NCI-H1417 treated with DMSO at 0.1 percent for 48 hours (cell line): ENCODE measurements around the gene MEIS1.
"Not testable (repeated sequence)": the region's sequence is repeated elsewhere in the genome, so short reads cannot be mapped to it uniquely, and the experiment has no call there.

ENCODE experiments used
- DNase-seq: peaks from one replicate; lab custom pipeline; 2025; lab: John Stamatoyannopoulos, UW

MEIS1 gene

DNA sequence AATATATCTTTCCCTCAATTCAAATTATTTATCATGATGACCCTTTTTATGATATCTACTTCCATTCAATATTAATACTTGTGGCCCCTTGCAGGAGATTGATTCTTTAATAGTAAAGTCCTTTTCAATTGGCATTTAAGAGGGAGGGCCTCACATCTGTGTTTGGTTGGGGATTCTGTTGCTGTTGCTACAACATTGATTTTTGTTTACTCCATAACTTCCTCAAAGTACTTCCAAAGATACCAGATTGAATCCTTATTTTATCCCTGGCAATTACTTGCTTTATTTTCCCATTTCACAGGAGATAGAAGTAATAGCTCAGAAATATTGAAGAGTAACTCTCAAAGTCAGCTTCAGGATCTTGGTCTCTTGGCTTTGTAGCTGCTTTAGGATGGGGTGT, 32.8 kb downstream of the MEIS1 start:
- DNase-seq: no peak

- no peak for DNase-seq
Measured at GRCh38 chr2:66469214-66469902, 34.4 kb downstream of the MEIS1 start.

DNA sequence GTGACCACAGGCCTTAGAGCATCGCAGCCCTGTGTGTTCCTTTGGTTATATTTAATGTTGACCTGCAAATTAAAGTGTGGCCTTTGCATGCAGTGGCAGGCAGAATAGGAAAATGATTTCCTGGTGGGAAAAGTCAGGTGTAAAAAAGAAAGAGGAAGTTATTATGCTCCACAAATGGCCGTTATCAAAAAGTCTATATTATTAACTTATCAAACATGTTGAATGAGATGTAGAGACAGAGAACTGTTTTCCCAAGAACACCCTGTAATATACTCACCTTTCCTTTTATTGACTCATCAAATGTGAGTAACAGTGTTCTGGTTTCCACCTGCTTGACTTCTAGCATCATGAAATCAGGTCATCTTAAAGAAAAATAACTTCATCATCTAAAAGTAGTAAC, 35.3 kb downstream of the MEIS1 start:
- no peak for DNase-seq

- DNase-seq: no peak
Measured at GRCh38 chr2:66472225-66472843, 37.4 kb downstream of the MEIS1 start.

DNA sequence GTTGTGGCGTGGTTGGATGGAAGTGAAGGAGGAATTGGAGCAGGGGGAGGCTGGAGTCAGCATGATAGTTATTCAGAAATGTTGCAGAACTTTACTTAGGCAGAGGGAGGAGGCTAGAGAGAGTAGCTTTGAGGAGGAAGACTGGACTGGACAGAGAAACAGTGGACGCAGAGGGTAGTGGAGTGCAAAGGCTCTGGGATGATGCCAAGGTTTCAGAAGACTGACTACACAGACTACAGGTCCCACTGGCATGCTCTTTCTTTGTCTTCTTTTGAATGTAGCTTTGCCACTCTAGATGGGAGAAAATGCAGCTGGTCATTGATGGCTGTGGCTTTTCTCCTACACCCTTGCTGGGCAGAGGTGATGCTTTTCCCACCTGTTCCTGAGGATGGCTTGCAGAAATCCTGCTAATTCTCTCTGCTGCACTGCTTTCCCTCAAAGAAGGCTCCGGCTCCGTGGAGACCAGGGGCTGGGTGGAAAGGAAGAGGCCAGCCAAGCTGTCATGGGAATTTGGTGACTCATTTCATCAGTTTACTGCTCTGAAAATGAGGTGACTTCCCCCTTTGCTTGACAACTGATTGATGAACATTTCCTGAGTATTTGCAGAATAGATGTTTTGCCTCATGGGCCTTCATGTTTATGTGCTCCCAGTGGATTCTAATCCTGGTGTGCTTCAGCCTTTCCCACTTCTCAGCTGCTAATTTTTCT, 42.4 kb downstream of the MEIS1 start:
- no peak for DNase-seq

DNA sequence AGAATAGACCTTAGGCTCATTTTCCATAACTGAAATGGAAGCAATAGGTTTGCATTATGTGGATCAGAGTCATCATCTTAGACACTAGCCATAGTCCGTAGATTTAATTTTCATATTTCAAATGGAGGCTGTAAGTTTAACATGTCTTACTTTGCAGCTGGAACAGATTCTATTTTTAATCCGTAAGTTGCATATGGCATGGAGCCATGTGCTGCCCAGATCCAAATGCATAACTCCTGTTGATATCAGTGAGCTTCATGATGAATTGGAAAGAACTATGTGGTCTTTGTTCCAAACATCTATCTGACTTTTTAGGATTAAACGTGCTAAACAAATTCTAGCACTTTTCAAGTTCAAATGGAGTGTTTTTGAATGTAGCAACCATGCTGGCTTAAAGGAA, 43.4 kb downstream of the MEIS1 start:
- DNase-seq: no peak

DNA sequence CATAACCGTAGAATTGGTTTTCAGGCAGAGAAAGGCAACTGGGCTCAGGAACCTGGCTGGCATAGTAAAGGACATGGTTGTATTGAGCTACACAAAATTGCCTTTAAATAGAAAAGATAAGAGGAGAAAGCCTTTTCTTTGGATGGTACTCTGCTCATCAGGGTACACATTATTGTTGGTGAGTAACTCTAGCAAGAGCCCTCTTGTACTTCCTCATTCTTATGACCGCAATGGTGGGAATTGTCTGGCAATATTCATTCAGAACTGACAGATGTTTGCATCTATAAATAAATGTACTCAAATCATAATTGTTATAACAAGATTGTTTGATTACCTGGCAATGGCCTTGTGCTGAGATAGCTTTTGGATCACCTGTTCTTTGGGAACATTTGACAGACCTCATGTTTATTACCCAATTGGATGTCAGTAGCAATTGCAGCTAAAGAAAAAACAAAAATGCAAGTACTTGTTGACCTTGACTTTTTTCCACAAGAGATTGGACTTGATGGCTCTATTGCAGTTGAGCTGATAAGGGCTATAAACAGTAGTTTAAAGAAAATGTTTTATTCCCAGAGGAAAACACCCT, 43.9 kb downstream of the MEIS1 start:
- no peak for DNase-seq

- DNase-seq: no peak
Measured at GRCh38 chr2:66481100-66481549, 46.2 kb downstream of the MEIS1 start.

GRCh38 chr2:66485252-66485651, 50.3 kb downstream of the MEIS1 start:
- DNase-seq: not testable (repeated sequence)

GRCh38 chr2:66488946-66489345, 54.0 kb downstream of the MEIS1 start:
- peak; percentile 76 for DNase-seq

DNA sequence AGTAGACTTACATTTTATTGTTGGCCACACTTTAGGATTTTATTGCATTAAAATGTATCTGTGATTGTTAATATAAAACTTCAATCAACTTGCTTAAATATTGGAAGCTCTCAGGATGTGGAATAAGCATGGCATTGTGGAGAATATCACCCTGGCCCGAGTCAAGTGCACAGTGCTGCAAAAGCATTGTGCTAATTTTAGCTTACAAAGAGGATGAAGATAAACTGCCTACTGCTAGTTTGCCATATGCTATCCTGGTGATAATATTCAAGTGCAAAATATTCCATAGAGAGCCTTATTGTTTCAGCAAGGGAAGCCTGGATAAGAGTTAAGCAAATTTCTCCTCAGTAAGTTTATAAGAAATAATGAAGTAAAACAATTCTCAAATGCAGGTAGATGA, 54.5 kb downstream of the MEIS1 start:
- peak; percentile 76 for DNase-seq

DNA sequence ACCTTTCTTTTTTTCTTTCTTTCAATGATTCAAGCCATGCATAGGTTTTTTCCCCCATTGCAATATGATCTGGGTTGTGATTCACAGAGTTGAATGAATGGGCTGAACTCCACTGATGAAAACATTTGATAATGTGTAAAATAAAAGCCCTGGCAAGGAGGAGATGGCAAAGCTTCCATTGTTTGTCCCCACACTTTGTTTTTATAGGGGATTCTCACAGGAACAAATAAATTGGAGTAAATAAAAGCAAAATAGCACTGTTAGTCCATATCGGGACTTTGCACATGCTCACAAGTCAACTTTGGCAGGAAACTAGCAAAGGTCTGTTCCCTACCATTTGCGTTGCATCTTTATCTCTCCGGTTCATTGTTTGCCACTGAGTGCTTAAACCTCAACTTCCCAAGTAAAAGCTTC, 55.7 kb downstream of the MEIS1 start:
- no peak for DNase-seq

GRCh38 chr2:66494708-66495107, 59.8 kb downstream of the MEIS1 start:
- DNase-seq: no peak

DNA sequence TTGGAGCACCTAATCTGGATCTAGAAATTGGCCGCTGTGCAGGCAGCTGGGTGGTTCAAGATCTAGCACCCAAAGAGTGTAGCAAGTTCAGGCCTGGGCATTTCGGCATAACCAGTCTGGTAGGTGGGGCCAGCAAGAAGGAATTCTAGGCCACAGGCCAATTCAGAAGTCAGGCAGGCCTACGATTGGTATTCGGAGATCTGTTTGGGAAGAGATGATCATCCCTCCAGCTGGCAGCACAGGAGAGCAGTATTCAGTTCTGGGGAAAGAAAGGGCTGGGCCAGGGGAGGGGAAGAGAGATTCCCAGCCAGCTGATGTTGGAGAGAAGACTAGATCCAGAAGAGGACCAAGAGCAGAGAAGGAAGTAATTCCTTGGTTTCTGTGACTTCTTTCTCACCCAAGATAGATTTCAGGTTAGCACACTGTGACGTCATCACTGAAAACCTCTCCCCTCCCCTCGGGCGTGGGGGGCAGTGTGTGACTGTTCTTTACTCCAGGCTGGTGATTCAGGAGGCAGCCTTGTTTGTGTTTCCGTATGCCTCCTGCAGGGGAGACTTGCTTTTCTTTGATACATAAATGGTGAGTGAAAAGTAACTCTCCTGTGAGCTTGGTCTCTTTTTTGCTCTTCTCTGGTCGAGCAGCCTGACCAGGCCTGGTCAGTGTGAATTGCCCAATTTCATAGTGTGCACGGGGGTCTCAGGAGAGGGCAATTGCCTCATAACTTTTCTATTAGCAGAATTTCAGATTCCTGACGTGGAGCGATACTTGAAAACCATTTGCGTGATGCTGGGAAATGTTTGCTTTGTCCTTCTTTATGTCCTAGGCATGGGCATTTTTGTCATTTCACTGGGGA, 61.1 kb downstream of the MEIS1 start:
- no peak for DNase-seq

DNA sequence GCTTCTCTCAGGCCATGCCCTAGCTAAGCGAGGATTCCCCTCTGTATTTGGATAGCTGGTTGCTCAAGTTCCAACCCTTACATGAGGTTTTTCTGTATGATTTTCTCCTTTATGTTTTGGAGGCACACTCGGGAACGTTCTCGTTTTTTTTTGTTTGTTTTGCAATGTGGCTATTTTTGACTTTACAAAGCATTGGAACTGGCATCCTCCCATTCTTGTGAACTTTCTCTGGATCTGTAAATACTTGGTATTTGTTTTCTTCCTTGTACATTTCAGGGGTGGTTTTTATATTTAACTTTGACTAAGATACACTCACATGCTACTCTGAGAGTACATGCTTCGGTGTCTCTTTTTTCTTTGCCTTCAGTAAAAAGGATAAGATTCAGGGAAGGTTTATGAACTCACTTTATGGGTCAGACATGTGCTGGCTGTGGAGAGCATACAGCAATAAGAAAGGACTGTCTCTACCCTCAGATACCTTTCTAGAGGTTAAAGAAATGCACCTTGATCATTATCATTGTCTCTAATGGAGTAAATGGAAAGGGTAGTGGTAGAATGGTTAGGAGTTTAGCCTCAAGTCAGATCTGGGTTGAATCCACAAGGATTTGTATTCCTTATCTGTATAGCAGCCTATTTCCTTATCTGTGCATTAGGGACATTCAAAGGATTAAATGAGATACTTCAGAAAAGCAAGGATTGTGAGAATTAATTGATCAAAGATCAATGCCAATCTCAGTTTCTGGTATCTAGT, 61.9 kb downstream of the MEIS1 start:
- no peak for DNase-seq

DNA sequence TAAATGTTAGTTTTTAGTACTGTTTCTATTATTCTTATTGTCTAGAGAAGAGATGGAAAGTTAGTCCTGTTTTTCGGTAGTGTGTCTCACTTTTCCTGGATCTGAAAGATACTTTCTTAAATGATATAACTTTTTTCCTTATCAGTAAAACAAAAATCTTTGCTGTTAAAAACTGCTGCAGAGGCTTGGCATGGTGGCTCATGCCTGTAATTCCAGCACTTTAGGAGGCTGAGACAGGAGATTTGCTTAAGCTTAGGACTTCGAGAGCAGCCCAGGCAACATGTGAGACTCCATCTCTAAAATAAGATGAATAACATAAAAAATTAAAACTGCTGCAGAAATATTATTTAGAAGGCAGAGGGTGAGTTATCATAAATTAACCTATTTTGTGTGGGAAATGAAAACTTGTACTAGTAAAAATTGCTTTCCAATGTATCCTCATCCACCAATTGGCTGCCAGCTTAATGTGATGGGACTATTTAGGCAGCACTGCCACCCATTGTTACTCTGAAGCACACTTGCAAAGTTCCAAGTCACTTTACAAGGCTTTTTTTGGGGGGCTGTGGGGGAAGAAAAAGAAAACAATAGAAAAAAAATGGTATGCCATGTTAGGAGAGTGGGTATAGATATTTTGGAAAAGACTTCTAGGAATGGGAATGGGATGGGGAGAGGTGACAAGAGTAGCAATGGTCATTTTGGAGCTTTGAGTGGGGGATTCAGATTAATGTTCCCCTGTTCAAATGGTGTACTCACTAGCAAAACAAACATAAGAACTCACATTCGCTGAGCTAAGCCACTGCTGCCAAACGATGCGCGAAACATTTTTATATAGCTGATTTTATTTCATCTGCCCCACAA, 62.7 kb downstream of the MEIS1 start:
- no peak for DNase-seq

DNA sequence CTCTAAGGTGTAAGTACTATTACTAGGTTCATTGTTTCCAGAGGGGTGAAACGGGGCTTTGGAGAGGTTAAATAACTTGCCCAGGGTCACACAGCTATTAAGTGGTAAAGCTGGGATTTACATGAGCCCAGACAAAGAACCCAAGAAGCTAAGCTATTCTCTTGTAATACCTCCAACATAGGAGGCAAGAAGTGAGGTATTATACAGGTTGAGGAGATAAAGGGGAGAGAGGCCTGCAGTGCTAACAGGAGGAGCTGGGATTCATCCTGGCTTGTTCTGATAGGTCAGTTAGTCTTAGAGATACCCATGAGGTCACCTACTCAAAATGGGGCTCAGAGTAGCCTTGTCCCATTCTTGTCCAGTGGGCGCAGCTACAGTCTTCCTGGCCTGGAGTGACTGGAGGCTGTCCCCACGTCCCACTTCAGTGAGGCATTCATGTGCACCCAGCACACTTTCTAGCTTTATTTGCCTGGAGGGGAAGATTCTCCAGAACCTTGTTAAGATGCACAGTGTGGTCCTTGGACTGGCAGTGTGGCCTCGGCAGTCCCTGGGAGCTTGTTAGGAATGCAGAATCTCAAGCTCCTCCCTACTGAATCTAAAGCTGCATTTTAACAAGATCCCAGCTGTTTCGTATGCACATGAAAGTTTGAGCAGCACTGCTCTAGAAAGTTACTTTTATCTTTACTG, 63.5 kb downstream of the MEIS1 start:
- no peak for DNase-seq

- DNase-seq: no peak
Measured at GRCh38 chr2:66501267-66501666, 66.3 kb downstream of the MEIS1 start.

GRCh38 chr2:66506265-66506664, 71.3 kb downstream of the MEIS1 start:
- DNase-seq: no peak
